Natural killer cell treated with Interleukin-12 subunit alpha and Interleukin-12 subunit beta and Interleukin-15 and Interleukin-18, amount 100 ng/mL, for 72 hours (primary cell): ENCODE results near the gene PPFIA1. TPM values are rescaled to one million over a fixed set of nuclear protein-coding genes. Genes with fewer than 3 reads are reported as not detected.
"Not testable (repeated sequence)": the region's sequence is repeated elsewhere in the genome, so short reads cannot be mapped to it uniquely, and the experiment has no call there.

Experiments
- ATAC-seq, 2 donors: fragments of 150-1000 bp; cut with Tn5 transposase in 1 of 2; sonication (Bioruptor Pico), chemical (Tn5 transposase) in 1 of 2; 2 replicates each; pipeline ENCODE4 v1.10.0; 2021
- DNase-seq: peaks from one replicate; pipeline ENCODE4 v3.0.0; 2022; ENCODE audit warnings: low spot score
- H3K27ac Mint-ChIP-seq, 2 donors: 1 replicate in 1 of 2; 2 replicates in 1 of 2; pipeline ENCODE4 v1.8.0; 2022; ENCODE audit warnings: mixed read lengths in 2 of 2, mild to moderate bottlenecking in 1 of 2, moderate library complexity in 1 of 2
- H3K27me3 Mint-ChIP-seq, 2 donors: 1 replicate in 1 of 2; 2 replicates in 1 of 2; pipeline ENCODE4 v1.8.0; 2022; ENCODE audit warnings: mixed read lengths in 2 of 2
- H3K36me3 Mint-ChIP-seq: one replicate; pipeline ENCODE4 v1.8.0; 2022; ENCODE audit warnings: mixed read lengths
- H3K4me1 Mint-ChIP-seq, 2 donors: 1 replicate in 1 of 2; 2 replicates in 1 of 2; pipeline ENCODE4 v1.8.0; 2022; ENCODE audit warnings: low read depth in 2 of 2, mixed read lengths in 2 of 2, mild to moderate bottlenecking in 1 of 2
- H3K4me3 Mint-ChIP-seq: one replicate; pipeline ENCODE4 v1.8.0; 2022; ENCODE audit warnings: mixed read lengths
- H3K9me3 Mint-ChIP-seq: 2 replicates; pipeline ENCODE4 v1.8.0; 2022; ENCODE audit warnings: mixed read lengths
- total RNA-seq, 2 donors: library from RNA; stranded (reverse); gene quantifications; one replicate each; pipeline ENCODE4 v1.2.3, GENCODE V29; 2022

PPFIA1 gene
- total RNA-seq, 2 donors from 2014 or later: 43.4 to 60.0 TPM

DNA sequence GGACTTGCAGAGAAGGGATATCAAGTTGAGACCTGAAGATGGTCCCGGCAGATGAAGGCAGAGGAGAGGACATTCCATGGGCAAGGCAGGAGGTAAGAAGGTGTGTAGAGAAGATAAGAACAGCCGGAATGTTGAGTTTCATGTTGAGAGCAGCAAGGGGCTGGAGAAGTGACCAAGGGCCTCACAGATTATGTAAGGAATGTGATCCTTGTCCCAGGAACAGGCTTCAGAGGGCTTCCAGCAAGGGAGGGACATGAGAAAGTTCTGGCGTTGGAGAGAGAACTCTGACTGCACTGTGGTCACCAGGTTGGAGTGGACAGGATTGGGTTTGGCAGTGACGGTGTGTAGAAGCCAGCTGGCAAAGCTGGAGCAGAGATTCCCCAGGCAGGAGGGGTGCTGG is 27.6 kb upstream of the PPFIA1 start:
- peaks cover 0 to 2% of the 10 kb centered on the region in 2 donors for H3K4me1 Mint-ChIP-seq
- no peak overlapping the region for H3K4me3 Mint-ChIP-seq
- H3K27ac Mint-ChIP-seq: no peak overlapping the region
- no peak for ATAC-seq
- DNase-seq: no peak
- H3K27me3 Mint-ChIP-seq: peaks cover 26 to 45% of the 10 kb centered on the region in 2 donors
- no peaks in the 10 kb centered on the region for H3K9me3 Mint-ChIP-seq
- H3K36me3 Mint-ChIP-seq: no peaks in the 10 kb centered on the region

- H3K4me1 Mint-ChIP-seq: peaks cover 0 to 2% of the 10 kb centered on the region in 2 donors
Observed at GRCh38 chr11:70243912-70244652, 26.4 kb upstream of the PPFIA1 start.

DNA sequence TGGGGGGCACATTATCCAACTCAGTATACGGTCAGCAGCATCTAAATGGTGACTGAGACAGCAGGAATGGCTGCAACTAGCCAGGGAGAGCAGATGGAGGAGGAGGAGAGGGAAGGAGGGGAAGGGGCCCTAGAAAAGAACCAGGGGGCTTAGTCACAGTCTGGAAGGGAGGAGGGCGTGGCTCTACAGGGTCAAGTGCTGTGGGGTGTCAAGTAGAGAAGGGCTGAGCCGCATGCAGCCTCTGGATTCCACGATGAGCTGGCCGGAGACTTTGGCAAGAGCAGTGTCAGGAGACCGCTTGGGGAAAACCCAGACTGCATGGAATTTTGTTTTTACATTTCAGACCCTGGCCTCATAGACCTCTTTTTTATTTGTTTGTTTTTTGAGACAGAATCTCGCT is 25.8 kb upstream of the PPFIA1 start:
- ATAC-seq: no peak
- Mint-ChIP-seq H3K4me3 (no peak overlapping the region), H3K4me1 (peaks cover 0 to 2% of the 10 kb centered on the region in 2 donors), H3K27me3 (peaks cover 18 to 41% of the 10 kb centered on the region in 2 donors), H3K27ac (no peak overlapping the region), H3K9me3 (no peaks in the 10 kb centered on the region), H3K36me3 (no peaks in the 10 kb centered on the region)
- no peak for DNase-seq

More at GRCh38 chr11:70243912-70244652, 26.4 kb upstream of the PPFIA1 start:
- Mint-ChIP-seq H3K27ac (no peak overlapping the region), H3K36me3 (no peaks in the 10 kb centered on the region), H3K4me3 (no peak overlapping the region), H3K9me3 (no peaks in the 10 kb centered on the region), H3K27me3 (peaks cover 23 to 43% of the 10 kb centered on the region in 2 donors)
- no peak for ATAC-seq
- DNase-seq: no peak

DNA sequence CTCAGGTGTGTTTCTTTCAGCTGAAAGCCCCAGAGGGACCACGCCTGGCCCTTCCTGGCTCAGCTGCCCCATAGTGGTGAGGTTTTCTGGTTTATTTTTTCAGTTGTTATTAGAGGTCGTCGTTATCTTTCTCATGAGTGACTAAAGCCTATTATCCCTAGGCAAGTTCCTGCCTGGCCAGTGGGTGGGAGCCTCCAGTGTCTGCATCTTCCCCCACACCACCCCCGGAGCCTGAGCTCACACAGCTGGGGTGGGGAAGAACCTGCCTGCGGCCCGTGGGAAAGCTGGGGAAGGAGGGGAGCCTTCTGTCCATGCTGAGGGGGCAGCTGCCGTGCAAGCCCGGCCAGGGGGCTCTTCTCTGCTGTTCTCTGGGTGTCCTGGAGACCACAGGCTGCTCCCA is 24.3 kb upstream of the PPFIA1 start:
- H3K9me3 Mint-ChIP-seq: no peaks in the 10 kb centered on the region
- H3K27me3 Mint-ChIP-seq: peaks cover 10 to 38% of the 10 kb centered on the region in 2 donors
- peaks cover 0 to 2% of the 10 kb centered on the region in 2 donors for H3K4me1 Mint-ChIP-seq
- H3K4me3 Mint-ChIP-seq: no peak overlapping the region
- no peaks in the 10 kb centered on the region for H3K36me3 Mint-ChIP-seq
- no peak overlapping the region for H3K27ac Mint-ChIP-seq
- no peak for ATAC-seq
- DNase-seq: no peak

GRCh38 chr11:70247042-70247709 is 23.3 kb upstream of the PPFIA1 start:
- Mint-ChIP-seq H3K27me3 (peaks cover 8 to 35% of the 10 kb centered on the region in 2 donors), H3K27ac (no peak overlapping the region), H3K36me3 (no peaks in the 10 kb centered on the region), H3K9me3 (no peaks in the 10 kb centered on the region), H3K4me1 (peaks cover 0 to 4% of the 10 kb centered on the region in 2 donors), H3K4me3 (no peak overlapping the region)
- ATAC-seq (no peak), DNase-seq (no peak)

DNA sequence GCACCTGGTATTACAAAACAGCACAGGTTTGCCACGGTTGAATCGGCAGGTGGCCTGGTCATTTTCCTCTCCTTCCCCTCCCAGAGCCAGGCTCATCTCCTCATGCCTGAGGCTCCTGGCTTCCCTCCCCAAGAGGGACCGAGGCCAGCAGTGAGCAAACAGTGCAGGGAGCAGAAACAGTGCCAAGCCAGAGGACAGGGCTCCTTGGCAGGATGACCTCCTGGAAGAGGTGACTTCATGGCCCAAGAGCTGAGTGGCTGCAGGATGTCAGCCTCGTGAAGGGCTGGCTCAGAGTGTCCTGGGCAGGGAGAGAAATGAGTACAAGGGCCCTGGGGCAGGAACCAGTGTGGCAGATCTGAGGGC is 22.8 kb upstream of the PPFIA1 start:
- no peak for DNase-seq
- Mint-ChIP-seq H3K9me3 (no peaks in the 10 kb centered on the region), H3K27me3 (peaks cover 5 to 34% of the 10 kb centered on the region in 2 donors), H3K27ac (no peak overlapping the region), H3K4me1 (peaks cover under 1 to 5% of the 10 kb centered on the region in 2 donors), H3K36me3 (no peaks in the 10 kb centered on the region), H3K4me3 (no peak overlapping the region)
- peak in 1 of 2 donors; percentile 15 for ATAC-seq

DNA sequence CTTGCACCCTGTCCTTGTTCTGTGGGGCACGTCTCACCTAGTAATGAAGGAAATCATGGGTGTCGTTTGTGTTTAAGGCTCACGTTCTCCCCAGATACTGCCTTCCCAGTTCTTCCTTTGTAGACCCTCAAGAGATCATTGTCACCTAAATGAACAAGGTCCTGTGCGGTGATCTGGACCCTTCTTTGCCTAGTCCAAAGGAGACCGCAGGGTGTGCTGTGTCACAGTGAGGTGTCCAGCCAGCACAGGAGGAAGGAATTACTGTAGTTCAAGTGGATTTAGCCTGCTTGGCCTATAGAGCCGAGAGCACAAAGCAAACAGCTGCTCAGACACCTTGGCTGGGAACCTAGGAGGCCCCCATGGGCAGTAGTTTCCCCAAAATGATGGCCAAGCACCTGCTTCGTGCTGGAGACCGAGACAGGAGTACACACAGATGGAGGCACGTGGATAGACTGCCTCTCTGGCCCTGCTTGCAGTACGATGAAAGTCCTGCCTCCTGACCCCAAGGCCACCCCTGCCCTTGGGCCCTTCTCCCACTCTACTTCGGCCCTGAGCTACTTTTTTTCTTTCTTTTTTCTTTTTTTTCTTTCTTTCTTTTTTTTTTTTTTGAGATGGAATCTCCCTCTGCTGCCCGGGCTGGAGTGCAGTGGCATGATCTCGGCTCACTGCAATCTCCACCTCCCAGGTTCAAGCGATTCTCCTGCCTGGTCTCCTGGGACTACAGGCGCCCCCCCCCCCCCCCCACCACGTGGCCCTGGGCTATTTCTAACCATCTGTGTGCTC is 19.4 kb upstream of the PPFIA1 start:
- DNase-seq: no peak
- Mint-ChIP-seq H3K9me3 (no peaks in the 10 kb centered on the region), H3K4me1 (peaks cover 10 to 13% of the 10 kb centered on the region in 2 donors), H3K27ac (no peak overlapping the region), H3K27me3 (peaks cover 0 to 19% of the 10 kb centered on the region in 2 donors), H3K4me3 (no peak overlapping the region), H3K36me3 (no peaks in the 10 kb centered on the region)
- no peak for ATAC-seq

DNA sequence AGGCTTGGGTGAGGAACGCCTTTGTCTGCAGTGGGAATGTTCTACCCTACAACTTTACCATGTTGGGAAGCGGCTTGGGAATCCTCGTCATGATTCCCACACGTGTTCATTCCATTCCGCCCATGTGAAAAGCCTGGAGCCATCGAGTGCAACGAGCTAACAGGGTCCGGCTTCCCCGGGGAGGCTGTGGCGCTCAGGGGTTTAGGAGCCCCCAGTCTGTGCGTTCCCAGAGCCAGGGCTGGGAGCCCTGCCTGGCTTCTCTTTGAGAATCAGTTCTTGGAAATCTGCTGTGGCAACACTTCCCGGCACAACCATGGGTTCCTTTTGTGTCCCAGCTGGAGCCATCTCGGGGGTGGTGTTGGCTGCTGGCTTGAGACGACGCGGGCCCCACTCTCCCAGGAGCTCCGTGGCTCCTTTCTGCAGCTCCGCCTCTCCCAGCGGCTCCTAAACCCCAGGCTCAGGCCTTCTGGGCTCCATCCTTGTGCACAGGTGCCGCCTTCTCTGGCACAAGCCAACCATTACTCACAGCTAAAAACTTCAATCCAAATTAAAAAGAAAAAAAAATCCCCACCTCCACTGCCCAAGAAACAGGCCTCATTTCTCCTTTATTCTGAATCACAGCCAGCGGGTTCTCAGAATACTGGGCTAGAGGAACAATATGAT is 18.7 kb upstream of the PPFIA1 start:
- Mint-ChIP-seq H3K4me1 (peaks cover 10 to 13% of the 10 kb centered on the region in 2 donors), H3K36me3 (no peaks in the 10 kb centered on the region), H3K27ac (no peak overlapping the region), H3K27me3 (peaks cover 0 to 17% of the 10 kb centered on the region in 2 donors), H3K4me3 (no peak overlapping the region), H3K9me3 (no peaks in the 10 kb centered on the region)
- ATAC-seq (no peak), DNase-seq (no peak)

GRCh38 chr11:70252844-70253243 is 17.6 kb upstream of the PPFIA1 start:
- H3K27me3 Mint-ChIP-seq: peaks cover 0 to 12% of the 10 kb centered on the region in 2 donors
- ATAC-seq (peak; percentile 48 to 57), DNase-seq (no peak)
- H3K36me3 Mint-ChIP-seq: no peaks in the 10 kb centered on the region
- H3K9me3 Mint-ChIP-seq: no peaks in the 10 kb centered on the region
- no peak overlapping the region for H3K4me3 Mint-ChIP-seq
- H3K4me1 Mint-ChIP-seq: peaks cover 10% of the 10 kb centered on the region in 2 donors
- H3K27ac Mint-ChIP-seq: no peak overlapping the region

- H3K36me3 Mint-ChIP-seq: no peaks in the 10 kb centered on the region
- peaks cover 0 to 12% of the 10 kb centered on the region in 2 donors for H3K27me3 Mint-ChIP-seq
- DNase-seq (no peak), ATAC-seq (no peak)
- H3K4me1 Mint-ChIP-seq: peaks cover 10% of the 10 kb centered on the region in 2 donors
- H3K9me3 Mint-ChIP-seq: no peaks in the 10 kb centered on the region
- H3K27ac Mint-ChIP-seq: no peak overlapping the region
- H3K4me3 Mint-ChIP-seq: no peak overlapping the region
Observed at GRCh38 chr11:70255477-70256116, 14.9 kb upstream of the PPFIA1 start.

DNA sequence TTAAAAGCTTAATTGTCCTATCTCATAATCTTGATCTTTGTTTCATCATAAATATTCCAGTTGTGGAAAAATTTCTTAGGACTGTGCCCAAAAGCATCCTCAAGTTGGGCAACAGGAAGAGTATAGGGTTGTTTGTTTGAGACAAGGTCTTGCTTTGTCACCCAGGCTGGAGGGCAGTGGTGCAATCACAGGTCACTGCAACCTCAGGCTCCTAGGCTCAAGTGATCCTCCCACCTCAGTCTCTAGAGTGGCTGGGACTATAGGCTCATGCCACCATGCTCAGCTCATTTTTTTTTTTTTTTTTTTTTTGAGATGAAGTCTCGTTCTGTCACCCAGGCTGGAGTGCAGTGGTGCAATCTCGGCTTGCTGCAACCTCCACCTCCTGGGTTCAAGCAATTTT is 11.4 kb upstream of the PPFIA1 start:
- not testable (repeated sequence) for H3K27ac Mint-ChIP-seq, ATAC-seq, DNase-seq, H3K4me1 Mint-ChIP-seq, H3K4me3 Mint-ChIP-seq, H3K36me3 Mint-ChIP-seq, H3K9me3 Mint-ChIP-seq
- H3K27me3 Mint-ChIP-seq: peaks cover 0 to 17% of the 10 kb centered on the region in 2 donors

DNA sequence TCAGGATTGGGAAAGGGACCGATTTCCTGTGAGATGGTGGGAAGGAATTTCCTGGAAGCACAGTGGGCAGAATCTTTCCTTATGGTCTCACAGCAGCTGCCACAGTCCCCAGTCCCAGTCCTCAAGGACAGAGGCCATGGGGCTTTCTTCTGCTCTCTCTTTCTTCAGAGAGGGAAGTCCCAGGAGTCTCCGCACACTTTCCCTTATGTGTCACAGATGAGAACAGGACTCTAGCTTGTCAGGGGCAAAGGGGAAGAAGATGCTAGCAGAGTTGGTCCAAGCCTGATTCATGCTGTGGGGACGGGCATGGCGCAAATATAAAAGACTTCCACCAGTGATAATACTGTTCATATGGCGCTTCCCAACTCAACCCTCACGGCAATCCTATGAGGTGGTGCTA is 7.5 kb upstream of the PPFIA1 start:
- no peak for DNase-seq
- Mint-ChIP-seq H3K27ac (no peak overlapping the region), H3K9me3 (no peaks in the 10 kb centered on the region), H3K36me3 (no peaks in the 10 kb centered on the region), H3K27me3 (peaks cover 9 to 23% of the 10 kb centered on the region in 2 donors), H3K4me1 (no peaks in the 10 kb centered on the region), H3K4me3 (no peak overlapping the region)
- no peak for ATAC-seq

GRCh38 chr11:70263363-70263762 is 7.1 kb upstream of the PPFIA1 start:
- no peaks in the 10 kb centered on the region for H3K9me3 Mint-ChIP-seq
- no peaks in the 10 kb centered on the region for H3K4me1 Mint-ChIP-seq
- H3K27me3 Mint-ChIP-seq: peaks cover 9 to 23% of the 10 kb centered on the region in 2 donors
- H3K36me3 Mint-ChIP-seq: no peaks in the 10 kb centered on the region
- H3K4me3 Mint-ChIP-seq: no peak overlapping the region
- no peak for ATAC-seq
- DNase-seq: no peak
- no peak overlapping the region for H3K27ac Mint-ChIP-seq
